ENCODE data around the gene HECTD2. TPM values are rescaled to one million over a fixed set of nuclear protein-coding genes. Genes with fewer than 3 reads are reported as not detected.
A peak's percentile ranks its signal among the peaks of the same experiment; 100 is the strongest.

The HECTD2 gene
- total RNA-seq, 6 donors from 2014 or later, result 5.0 to 14.5 (median 9.2) TPM

DNA sequence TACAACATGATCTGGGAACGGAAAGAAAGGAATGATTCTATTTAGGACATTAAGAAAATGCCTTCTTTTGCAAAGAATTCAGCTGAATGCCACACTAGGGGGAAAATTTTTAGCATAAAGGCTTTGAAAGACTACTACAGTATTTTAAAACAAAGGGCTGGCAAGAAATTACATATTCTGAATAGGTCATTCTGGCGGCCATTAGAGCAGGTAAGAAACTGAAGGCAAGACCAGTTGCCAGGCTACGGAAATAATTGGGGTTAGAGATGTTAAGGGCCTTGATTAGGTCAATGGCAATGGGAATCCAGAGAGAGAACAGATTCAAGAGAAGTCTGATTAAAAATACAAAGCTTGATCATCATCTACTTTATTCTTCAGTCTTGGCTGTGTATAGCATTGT lies 3.8 kb upstream of the HECTD2 start:
- DNase-seq (no peak), ATAC-seq (ENCODE audit: low FRiP score in 2 of 2) (no peak)
- Histone ChIP-seq H3K27me3 (no peaks in the 10 kb centered on the region), H3K27ac (no peak overlapping the region), H3K4me1 (peaks cover 6 to 15% (median 8%) of the 10 kb centered on the region in 4 donors), H3K4me3 (no peak overlapping the region), H3K36me3 (no peaks in the 10 kb centered on the region), H3K9me3 (no peaks in the 10 kb centered on the region)
- WGBS, 2 donors, result 93 to 94% methylated on average over 3 of the region's 3 CpGs
- TF ChIP-seq CTCF (IDR thresholded peaks at IDR 0.05), result no peak
- no peak for TF ChIP-seq POLR2A (IDR thresholded peaks at IDR 0.05)
- no peak for TF ChIP-seq POLR2AphosphoS5 (IDR thresholded peaks at IDR 0.05)
- TF ChIP-seq EP300 (IDR thresholded peaks at IDR 0.05), result no peak

DNA sequence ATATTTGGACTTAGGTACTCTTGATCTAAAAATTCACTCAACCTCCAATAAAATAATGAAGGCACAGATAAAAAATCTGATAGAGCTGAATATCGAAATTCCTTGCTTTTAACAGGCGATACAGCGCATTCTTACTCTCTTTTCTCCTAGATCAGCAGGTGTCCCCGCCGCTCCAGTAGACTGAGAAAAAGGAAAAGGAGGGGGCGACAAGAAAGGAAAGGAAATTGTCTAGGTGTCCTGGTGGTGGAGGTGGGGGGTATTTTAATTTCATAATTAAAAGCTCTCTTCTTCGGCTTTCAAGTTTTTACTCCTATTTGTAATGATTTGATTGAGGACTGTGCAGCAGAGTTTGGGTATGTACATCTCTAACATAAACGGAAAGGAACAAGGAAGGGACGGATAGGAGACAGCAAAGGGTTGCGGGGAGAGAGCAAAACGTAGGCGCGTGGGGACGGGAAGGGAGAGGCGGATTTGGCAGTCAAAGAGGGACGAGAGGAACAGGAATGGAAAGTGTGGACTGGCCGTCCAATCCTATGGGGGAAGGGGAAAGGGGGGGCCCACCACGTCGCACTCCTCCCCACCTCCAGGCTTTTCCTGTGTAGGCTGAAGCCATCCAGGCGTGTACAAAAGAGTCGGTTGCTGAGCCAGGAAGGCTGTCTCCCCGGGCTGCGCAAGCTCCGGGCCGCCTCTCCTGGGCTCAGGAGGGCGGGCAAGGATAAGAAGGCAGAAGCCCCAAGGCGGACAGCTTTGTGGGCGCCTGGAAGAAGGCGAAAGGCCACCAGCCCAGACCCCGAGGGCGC lies 875 bp upstream of the HECTD2 start:
- peak in 2 of 6 experiments; percentile 9 to 12 for TF ChIP-seq CTCF (IDR thresholded peaks at IDR 0.05)
- TF ChIP-seq POLR2A (IDR thresholded peaks at IDR 0.05), result peak in 3 of 4 donors; percentile 79 to 92 (median 82)
- peak in 1 of 2 donors; percentile 84 for TF ChIP-seq POLR2AphosphoS5 (IDR thresholded peaks at IDR 0.05)
- TF ChIP-seq EP300 (IDR thresholded peaks at IDR 0.05), result no peak
- Histone ChIP-seq H3K27me3 (no peaks in the 10 kb centered on the region), H3K4me3 (peak overlapping the region; percentile 56 to 79 (median 62)), H3K27ac (peak overlapping the region; percentile 96 to 100 (median 98)), H3K9me3 (no peaks in the 10 kb centered on the region), H3K4me1 (peaks cover 7 to 27% (median 13%) of the 10 kb centered on the region in 4 donors), H3K36me3 (no peaks in the 10 kb centered on the region)
- DNase-seq (peak in 1 of 2 donors; percentile 80), ATAC-seq (ENCODE audit: low FRiP score in 2 of 2) (peak; percentile 92 to 94)
- WGBS, 2 donors, result 2 to 4% methylated on average over 28 to 31 of the region's 31 CpGs

DNA sequence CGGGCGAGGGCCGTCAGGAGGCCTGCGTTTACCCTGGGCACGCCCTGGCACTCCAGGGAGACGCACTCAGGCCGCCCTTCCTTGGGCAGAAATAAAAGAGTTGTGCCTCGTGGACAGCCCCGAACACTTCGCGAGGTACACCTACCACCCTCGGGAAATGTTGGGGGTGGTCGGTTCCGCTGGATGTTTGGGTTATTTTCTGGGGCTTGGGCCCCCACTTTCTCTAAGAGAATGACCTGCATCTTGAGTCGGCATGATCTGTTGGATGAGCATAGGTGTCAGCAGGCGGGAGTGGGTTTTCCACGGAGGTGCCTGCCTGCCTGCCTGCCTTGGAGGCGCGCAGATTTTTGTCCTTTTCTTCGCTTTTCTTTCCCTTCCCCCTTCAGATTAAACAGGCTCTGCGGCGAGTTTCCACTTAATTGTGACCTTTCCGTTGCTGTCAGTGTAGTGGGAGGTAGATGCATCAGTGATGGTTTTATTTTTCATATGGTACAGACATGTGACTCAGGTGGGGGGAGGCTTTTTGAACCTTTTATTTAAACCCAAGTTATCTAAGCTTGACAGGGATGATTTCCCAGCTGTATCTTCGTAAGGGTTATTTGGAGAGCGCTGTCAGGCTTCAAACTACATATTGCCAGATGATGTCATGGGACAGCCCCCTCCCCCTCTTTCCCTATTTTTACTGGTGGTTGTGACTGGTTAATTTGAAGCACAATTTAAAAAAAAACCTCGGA lies 661 bp downstream of the HECTD2 start:
- Histone ChIP-seq H3K9me3 (no peaks in the 10 kb centered on the region), H3K4me1 (peaks cover 7 to 31% (median 14%) of the 10 kb centered on the region in 4 donors), H3K27ac (peak overlapping the region; percentile 96 to 100 (median 98)), H3K36me3 (no peaks in the 10 kb centered on the region), H3K4me3 (peak overlapping the region; percentile 32 to 79 (median 59)), H3K27me3 (no peaks in the 10 kb centered on the region)
- TF ChIP-seq POLR2A (IDR thresholded peaks at IDR 0.05) (no peak), POLR2AphosphoS5 (IDR thresholded peaks at IDR 0.05) (peak in 1 of 2 donors; percentile 4), EP300 (IDR thresholded peaks at IDR 0.05) (no peak), CTCF (IDR thresholded peaks at IDR 0.05) (no peak)
- DNase-seq (peak in 1 of 2 donors; percentile 67), ATAC-seq (ENCODE audit: low FRiP score in 2 of 2) (peak; percentile 77 to 85)
- 8 to 10% methylated on average over 14 to 22 of the region's 26 CpGs for WGBS, 2 donors

- H3K27me3 ChIP-seq, result no peaks in the 10 kb centered on the region
- 67 to 77% methylated on average over 5 of the region's 5 CpGs for WGBS, 2 donors
- H3K27ac ChIP-seq, result no peak overlapping the region
- DNase-seq (no peak), ATAC-seq (ENCODE audit: low FRiP score in 2 of 2) (no peak)
- H3K9me3 ChIP-seq, result no peaks in the 10 kb centered on the region
- no peak for TF ChIP-seq EP300 (IDR thresholded peaks at IDR 0.05)
- no peak for TF ChIP-seq CTCF (IDR thresholded peaks at IDR 0.05)
- no peak for TF ChIP-seq POLR2A (IDR thresholded peaks at IDR 0.05)
- no peak for TF ChIP-seq POLR2AphosphoS5 (IDR thresholded peaks at IDR 0.05)
- peak overlapping the region in 1 of 4 donors; percentile 56 for H3K4me3 ChIP-seq
- peaks cover 10 to 34% (median 16%) of the 10 kb centered on the region in 4 donors for H3K4me1 ChIP-seq
- H3K36me3 ChIP-seq, result no peaks in the 10 kb centered on the region
Observed at GRCh38 chr10:91411621-91412020, 1.5 kb downstream of the HECTD2 start.
